Endothelial cell of umbilical vein (primary cell): ENCODE measurements around the gene TGM4.

Experiments
- FOS ChIP-seq: IDR thresholded peaks from 2 replicates; pipeline ENCODE4 v1.6.1; 2011; ENCODE audit warnings: mild to moderate bottlenecking, low read length, moderate library complexity, borderline replicate concordance; ENCODE audit not compliant: insufficient read depth
- GATA2 ChIP-seq: IDR thresholded peaks from 2 replicates; pipeline ENCODE4 v1.7.0; 2011; ENCODE audit warnings: low read depth, mild to moderate bottlenecking, moderate library complexity, mixed read lengths, low read length; ENCODE audit not compliant: insufficient read length, insufficient read depth
- JUN ChIP-seq: IDR thresholded peaks from 2 replicates; pipeline ENCODE4 v1.6.1; 2011; ENCODE audit warnings: borderline replicate concordance, low read depth; ENCODE audit not compliant: insufficient read length, insufficient read depth
- POLR2A ChIP-seq: IDR thresholded peaks from 2 replicates; pipeline ENCODE4 v1.6.1; 2012; ENCODE audit warnings: low read depth, mild to moderate bottlenecking, control low read depth, low read length
- POLR2AphosphoS5 ChIP-seq: IDR thresholded peaks from 2 replicates; pipeline ENCODE4 v1.6.1; 2012; ENCODE audit warnings: low read depth, mild to moderate bottlenecking, control low read depth, low read length, moderate library complexity; ENCODE audit not compliant: insufficient read depth
- TF ChIP-seq, protein P1 (sequence below), 2 donors: IDR thresholded peaks; 1 replicate in 1 of 2; 2 replicates in 1 of 2; pipeline ENCODE4 v1.5.1; 2011; ENCODE audit warnings: low read length in 2 of 2, mild to moderate bottlenecking in 2 of 2, moderate library complexity in 2 of 2, control low read depth in 1 of 2, inconsistent platforms in 1 of 2, low read depth in 1 of 2; ENCODE audit not compliant: insufficient read depth in 1 of 2; ENCODE audit errors: extremely low read depth in 1 of 2
- TF ChIP-seq, protein P2 (sequence below): IDR thresholded peaks from 2 replicates; pipeline ENCODE4 v1.6.1; 2011; ENCODE audit not compliant: insufficient read depth, insufficient read length

DNA sequence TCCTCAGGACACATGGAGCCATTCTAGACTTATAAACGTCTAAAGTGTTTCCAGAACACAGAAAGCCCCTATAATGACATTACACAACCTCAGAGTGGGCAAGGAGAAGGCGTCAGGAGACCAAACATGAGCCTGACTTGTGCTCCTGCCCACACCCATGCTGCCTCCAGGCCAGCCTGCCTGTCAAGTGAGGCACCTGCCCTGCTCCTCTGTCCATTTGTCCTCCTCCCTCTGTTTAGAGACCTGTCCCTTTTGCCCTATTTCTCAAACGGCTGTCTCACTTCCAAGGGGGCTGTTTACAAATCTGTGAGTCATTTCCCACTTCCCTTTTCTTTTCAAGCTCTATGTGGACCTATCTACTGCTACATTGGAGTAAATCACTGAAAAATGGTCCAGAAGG lies 80.6 kb downstream of the TGM4 start:
- TF ChIP-seq, protein P1, sequence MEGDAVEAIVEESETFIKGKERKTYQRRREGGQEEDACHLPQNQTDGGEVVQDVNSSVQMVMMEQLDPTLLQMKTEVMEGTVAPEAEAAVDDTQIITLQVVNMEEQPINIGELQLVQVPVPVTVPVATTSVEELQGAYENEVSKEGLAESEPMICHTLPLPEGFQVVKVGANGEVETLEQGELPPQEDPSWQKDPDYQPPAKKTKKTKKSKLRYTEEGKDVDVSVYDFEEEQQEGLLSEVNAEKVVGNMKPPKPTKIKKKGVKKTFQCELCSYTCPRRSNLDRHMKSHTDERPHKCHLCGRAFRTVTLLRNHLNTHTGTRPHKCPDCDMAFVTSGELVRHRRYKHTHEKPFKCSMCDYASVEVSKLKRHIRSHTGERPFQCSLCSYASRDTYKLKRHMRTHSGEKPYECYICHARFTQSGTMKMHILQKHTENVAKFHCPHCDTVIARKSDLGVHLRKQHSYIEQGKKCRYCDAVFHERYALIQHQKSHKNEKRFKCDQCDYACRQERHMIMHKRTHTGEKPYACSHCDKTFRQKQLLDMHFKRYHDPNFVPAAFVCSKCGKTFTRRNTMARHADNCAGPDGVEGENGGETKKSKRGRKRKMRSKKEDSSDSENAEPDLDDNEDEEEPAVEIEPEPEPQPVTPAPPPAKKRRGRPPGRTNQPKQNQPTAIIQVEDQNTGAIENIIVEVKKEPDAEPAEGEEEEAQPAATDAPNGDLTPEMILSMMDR (IDR thresholded peaks at IDR 0.05; ENCODE audit: extremely low read depth in 1 of 2, insufficient read depth in 1 of 2, low read depth in 1 of 2, low read length in 2 of 2): no peak
- TF ChIP-seq FOS (peak; percentile 79), JUN (peak; percentile 62), POLR2A (no peak), POLR2AphosphoS5 (no peak), GATA2 (no peak)
- TF ChIP-seq, protein P2, sequence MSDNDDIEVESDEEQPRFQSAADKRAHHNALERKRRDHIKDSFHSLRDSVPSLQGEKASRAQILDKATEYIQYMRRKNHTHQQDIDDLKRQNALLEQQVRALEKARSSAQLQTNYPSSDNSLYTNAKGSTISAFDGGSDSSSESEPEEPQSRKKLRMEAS: no peak
